H1 (cell line): ENCODE results near the gene GJB4.

ENCODE experiments used
- GABPA ChIP-seq: IDR thresholded peaks from 2 replicates; pipeline ENCODE4 v1.6.1; 2011; ENCODE audit warnings: mild to moderate bottlenecking, low read length, moderate library complexity, borderline replicate concordance; ENCODE audit not compliant: insufficient read depth
- POLR2A ChIP-seq, 2 experiments: IDR thresholded peaks; 1 replicate in 1 of 2; 2 replicates in 1 of 2; pipeline ENCODE4 v1.6.1; 2011; ENCODE audit warnings: low read depth in 2 of 2, low read length in 2 of 2, mild to moderate bottlenecking in 2 of 2; ENCODE audit errors: control extremely low read depth in 1 of 2
- POLR2AphosphoS5 ChIP-seq: IDR thresholded peaks from 2 replicates; pipeline ENCODE4 v1.6.1; 2011; ENCODE audit warnings: low read depth, low read length
- RXRA ChIP-seq: IDR thresholded peaks from 2 replicates; pipeline ENCODE4 v1.6.1; 2011; ENCODE audit warnings: low read depth, mild to moderate bottlenecking, low read length, moderate library complexity; ENCODE audit not compliant: insufficient read depth
- SIX5 ChIP-seq: IDR thresholded peaks from 2 replicates; pipeline ENCODE4 v1.6.1; 2011; ENCODE audit warnings: mild to moderate bottlenecking, low read depth, low read length
- TAF1 ChIP-seq: IDR thresholded peaks from 2 replicates; pipeline ENCODE4 v1.6.1; 2011; ENCODE audit warnings: mild to moderate bottlenecking, low read depth, low read length

DNA sequence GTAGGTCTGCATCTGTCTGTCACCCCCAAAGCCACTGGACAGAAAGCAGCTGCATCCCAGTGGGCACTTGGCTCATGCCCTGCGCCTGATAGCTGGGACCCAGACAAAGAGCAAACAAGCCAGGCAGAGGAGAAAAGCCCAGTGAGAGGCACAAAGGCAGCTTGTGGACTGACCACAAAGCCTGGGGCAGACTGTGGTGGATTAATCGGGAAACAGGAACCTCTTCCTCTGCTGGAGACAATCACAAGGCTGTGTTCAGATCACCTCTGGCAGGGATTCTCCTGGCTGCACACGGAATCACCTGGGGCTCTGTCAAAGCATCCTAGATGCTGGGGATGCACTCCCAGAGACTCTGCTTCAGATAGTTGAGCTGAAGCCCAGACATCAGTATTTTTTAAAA lies 19.9 kb upstream of the GJB4 start:
- no peak for TF ChIP-seq POLR2A (IDR thresholded peaks at IDR 0.05; ENCODE audit: control extremely low read depth in 1 of 2, low read depth in 2 of 2, low read length in 2 of 2)
- TF ChIP-seq RXRA, result no peak
- TF ChIP-seq POLR2AphosphoS5, result no peak
- no peak for TF ChIP-seq SIX5
- no peak for TF ChIP-seq TAF1
- TF ChIP-seq GABPA, result no peak
